HUES64 (cell line): ENCODE results near the gene TPRN.
A peak's percentile ranks its signal among the peaks of the same experiment; 100 is the strongest.

ENCODE experiments used
- H3K27ac ChIP-seq: 2 replicates; pipeline ENCODE4 v1.7.0; 2013; ENCODE audit warnings: low read depth, low read length, inconsistent platforms
- H3K27me3 ChIP-seq: 2 replicates; pipeline ENCODE4 v1.6.1; 2013; ENCODE audit warnings: mild to moderate bottlenecking, low read length; ENCODE audit not compliant: insufficient read depth
- H3K36me3 ChIP-seq: 2 replicates; pipeline ENCODE4 v1.6.1; 2013; ENCODE audit warnings: mild to moderate bottlenecking, low read length; ENCODE audit not compliant: insufficient read depth
- H3K4me1 ChIP-seq: 2 replicates; pipeline ENCODE4 v1.6.1; 2013; ENCODE audit warnings: mild to moderate bottlenecking, low read length, moderate library complexity; ENCODE audit not compliant: insufficient read depth
- H3K4me3 ChIP-seq: 2 replicates; pipeline ENCODE4 v1.5.1; 2013; ENCODE audit warnings: mild to moderate bottlenecking, low read length, moderate library complexity
- H3K9ac ChIP-seq: 2 replicates; pipeline ENCODE4 v1.6.1; 2013; ENCODE audit warnings: mild to moderate bottlenecking, low read depth, low read length
- H3K9me3 ChIP-seq: 2 replicates; pipeline ENCODE4 v1.6.1; 2013; ENCODE audit warnings: low read depth, low read length; ENCODE audit not compliant: insufficient read depth
- WGBS: fragments of 150-250, 120-280 bp; methylation state at CpG from one replicate; pipeline ENCODE4 v1.1.7; 2013; ENCODE audit warnings: missing lambda C conversion rate; 5-methylcytosine and 5-hydroxymethylcytosine counted together

The TPRN gene

DNA sequence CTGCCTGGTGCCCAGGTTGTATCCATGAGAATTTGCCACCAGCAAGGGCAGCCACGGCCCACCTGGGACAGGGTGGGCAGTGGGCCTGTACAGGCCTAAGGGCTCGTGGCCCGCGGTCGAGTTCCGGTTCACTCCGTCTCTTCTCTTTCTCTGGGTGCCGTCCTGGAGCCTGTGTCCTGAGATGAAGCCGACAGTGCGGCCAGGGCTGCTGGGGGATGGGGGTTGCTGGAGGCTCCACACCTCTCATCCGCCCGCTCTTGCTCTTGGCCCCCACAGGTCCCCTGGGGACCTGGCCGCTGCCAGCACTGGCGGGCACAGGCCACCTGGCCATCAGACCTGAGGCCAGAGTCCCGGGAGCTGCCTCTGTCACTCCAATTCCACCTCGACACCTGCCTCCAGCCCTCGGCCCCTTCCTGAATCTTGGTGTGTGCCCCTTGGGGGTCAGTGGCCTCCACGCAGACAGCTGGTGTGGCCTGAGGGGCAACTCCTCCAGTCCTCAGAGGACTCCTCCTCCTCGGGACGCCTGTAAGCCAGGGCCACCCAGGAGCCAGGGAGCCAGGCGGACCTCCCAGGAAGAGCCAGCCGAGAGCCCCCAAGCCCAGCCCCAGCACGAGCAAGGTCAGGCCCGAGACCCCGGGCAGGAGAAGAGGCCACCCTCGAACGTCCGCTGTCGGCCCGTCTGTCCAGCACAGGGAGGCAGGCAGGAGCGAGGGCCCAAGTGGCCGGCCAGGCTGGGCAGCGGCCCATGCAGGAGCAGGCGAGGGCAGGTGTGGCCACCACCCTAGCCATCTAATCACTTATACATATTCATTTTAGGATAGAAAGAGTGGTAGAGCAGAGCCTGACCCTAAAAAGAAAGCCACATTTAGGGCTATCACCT is 35.9 kb downstream of the TPRN start:
- Histone ChIP-seq H3K4me3 (no peak overlapping the region), H3K9me3 (no peaks in the 10 kb centered on the region), H3K27me3 (peaks cover 99% of the 10 kb centered on the region), H3K4me1 (no peaks in the 10 kb centered on the region), H3K27ac (no peak overlapping the region), H3K36me3 (no peaks in the 10 kb centered on the region), H3K9ac (no peak overlapping the region)
- WGBS = 88% methylated on average over 34 of the region's 34 CpGs

DNA sequence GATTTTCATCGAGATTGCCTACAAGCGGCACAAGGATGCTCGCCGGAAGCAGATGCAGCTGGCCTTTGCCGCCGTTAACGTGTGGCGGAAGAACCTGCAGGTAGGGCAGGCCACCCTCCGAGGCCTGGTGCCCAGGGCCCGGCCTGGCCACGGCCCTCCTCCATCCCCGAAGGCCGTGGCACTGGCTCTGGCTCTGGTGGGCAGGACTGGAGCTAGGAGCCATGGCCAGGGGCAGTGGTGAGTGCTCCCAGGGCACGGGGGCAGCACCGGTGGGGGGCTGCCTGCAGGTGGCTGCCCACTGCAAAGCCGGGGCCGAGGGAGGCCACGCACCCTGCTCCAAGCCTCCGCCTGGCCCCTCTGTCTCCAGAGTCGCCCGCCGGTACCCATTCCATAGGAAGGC is 36.7 kb downstream of the TPRN start:
- 90% methylated on average over 22 of the region's 22 CpGs for WGBS
- no peaks in the 10 kb centered on the region for H3K9me3 ChIP-seq
- H3K36me3 ChIP-seq = no peaks in the 10 kb centered on the region
- H3K27me3 ChIP-seq = peaks cover 99% of the 10 kb centered on the region
- H3K4me1 ChIP-seq = no peaks in the 10 kb centered on the region
- H3K4me3 ChIP-seq = no peak overlapping the region
- H3K27ac ChIP-seq = no peak overlapping the region
- no peak overlapping the region for H3K9ac ChIP-seq

DNA sequence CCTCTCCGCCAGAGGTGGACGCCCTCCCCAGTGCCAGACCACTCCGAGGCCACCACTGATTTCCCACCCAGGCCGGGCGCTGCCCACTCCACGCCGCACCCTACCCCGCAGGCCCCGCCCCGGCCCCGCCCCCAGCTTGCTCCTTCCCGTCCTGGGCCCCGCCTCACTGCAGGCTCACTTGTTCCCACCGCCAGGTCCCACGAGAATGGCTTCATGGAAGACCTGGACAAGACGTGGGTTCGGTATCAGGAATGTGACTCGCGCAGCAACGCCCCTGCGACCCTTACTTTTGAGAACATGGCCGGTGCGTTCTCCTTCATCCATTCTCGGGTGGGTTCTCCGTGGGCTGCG is 37.2 kb downstream of the TPRN start:
- Histone ChIP-seq H3K27me3 (peaks cover 99% of the 10 kb centered on the region), H3K4me3 (peak overlapping the region; percentile 52)

DNA sequence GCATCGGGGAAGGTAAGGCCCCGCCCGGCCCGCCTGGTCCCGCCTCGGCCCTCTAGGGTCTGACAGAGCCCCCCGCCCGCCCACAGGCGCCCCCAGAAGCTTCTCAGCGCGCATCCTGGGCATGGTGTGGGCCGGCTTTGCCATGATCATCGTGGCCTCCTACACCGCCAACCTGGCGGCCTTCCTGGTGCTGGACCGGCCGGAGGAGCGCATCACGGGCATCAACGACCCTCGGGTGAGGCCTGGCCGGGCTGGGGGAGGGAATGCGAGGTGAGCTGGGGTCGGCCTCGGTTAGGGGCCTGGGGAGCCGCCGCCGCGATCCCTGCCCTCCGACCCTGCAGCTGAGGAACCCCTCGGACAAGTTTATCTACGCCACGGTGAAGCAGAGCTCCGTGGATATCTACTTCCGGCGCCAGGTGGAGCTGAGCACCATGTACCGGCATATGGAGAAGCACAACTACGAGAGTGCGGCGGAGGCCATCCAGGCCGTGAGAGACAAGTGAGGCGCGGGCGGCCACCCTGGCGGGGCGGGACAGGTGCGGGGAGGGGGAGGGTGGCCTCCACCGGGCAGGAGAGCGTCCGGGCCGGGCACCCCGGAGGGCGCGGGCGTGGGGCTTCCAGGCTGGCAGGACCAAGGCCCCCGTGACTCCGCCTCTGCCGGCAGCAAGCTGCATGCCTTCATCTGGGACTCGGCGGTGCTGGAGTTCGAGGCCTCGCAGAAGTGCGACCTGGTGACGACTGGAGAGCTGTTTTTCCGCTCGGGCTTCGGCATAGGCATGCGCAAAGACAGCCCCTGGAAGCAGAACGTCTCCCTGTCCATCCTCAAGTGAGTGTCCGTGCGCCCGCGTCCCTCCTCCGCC is 37.8 kb downstream of the TPRN start:
- Histone ChIP-seq H3K4me3 (peak overlapping the region; percentile 52), H3K4me1 (no peaks in the 10 kb centered on the region), H3K27ac (no peak overlapping the region), H3K27me3 (peaks cover 99% of the 10 kb centered on the region), H3K9ac (no peak overlapping the region), H3K9me3 (no peaks in the 10 kb centered on the region), H3K36me3 (no peaks in the 10 kb centered on the region)
- WGBS = 20% methylated on average over 74 of the region's 74 CpGs

More for the DNA sequence above, 37.2 kb downstream of the TPRN start:
- Histone ChIP-seq H3K9me3 (no peaks in the 10 kb centered on the region), H3K36me3 (no peaks in the 10 kb centered on the region), H3K9ac (no peak overlapping the region), H3K27ac (no peak overlapping the region), H3K4me1 (no peaks in the 10 kb centered on the region)
- 38% methylated on average over 26 of the region's 26 CpGs for WGBS

DNA sequence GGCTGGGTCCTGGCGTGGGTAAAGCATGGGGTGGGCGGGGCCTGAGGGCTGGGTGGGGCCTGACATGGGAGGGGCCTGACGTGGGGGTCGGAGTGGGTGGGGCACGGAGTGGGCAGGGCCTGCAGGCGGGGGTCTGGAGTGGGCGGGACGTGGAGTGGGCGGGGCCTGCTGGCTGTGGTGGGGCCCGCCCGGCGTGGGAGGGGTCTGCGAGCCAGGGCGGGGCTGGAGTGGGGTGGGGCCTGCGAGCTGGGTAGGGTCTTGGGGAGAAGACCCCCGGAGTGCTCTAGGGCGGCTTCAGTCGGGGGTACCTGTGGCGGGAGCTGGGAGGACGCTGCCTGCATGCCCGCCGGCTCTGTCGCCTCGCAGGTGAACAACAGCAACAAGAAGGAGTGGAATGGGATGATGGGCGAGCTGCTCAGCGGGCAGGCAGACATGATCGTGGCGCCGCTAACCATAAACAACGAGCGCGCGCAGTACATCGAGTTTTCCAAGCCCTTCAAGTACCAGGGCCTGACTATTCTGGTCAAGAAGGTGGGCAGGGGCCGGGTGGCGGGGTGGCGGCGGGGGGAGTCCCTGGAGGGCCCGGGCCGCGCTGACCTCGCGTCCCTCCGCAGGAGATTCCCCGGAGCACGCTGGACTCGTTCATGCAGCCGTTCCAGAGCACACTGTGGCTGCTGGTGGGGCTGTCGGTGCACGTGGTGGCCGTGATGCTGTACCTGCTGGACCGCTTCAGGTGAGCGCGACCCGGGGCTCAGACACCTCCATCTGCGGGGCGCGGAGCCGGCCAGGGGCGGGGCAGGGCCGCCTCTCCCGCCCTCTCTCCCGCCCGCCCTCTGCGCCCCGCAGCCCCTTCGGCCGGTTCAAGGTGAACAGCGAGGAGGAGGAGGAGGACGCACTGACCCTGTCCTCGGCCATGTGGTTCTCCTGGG is 38.7 kb downstream of the TPRN start:
- H3K27ac ChIP-seq = no peak overlapping the region
- no peak overlapping the region for H3K9ac ChIP-seq
- H3K9me3 ChIP-seq = no peaks in the 10 kb centered on the region
- H3K4me3 ChIP-seq = peak overlapping the region; percentile 52; the same call in 1 of the 2 replicates
- no peaks in the 10 kb centered on the region for H3K4me1 ChIP-seq
- H3K27me3 ChIP-seq = peaks cover 98% of the 10 kb centered on the region
- WGBS = 42% methylated on average over 67 of the region's 71 CpGs
- no peaks in the 10 kb centered on the region for H3K36me3 ChIP-seq

DNA sequence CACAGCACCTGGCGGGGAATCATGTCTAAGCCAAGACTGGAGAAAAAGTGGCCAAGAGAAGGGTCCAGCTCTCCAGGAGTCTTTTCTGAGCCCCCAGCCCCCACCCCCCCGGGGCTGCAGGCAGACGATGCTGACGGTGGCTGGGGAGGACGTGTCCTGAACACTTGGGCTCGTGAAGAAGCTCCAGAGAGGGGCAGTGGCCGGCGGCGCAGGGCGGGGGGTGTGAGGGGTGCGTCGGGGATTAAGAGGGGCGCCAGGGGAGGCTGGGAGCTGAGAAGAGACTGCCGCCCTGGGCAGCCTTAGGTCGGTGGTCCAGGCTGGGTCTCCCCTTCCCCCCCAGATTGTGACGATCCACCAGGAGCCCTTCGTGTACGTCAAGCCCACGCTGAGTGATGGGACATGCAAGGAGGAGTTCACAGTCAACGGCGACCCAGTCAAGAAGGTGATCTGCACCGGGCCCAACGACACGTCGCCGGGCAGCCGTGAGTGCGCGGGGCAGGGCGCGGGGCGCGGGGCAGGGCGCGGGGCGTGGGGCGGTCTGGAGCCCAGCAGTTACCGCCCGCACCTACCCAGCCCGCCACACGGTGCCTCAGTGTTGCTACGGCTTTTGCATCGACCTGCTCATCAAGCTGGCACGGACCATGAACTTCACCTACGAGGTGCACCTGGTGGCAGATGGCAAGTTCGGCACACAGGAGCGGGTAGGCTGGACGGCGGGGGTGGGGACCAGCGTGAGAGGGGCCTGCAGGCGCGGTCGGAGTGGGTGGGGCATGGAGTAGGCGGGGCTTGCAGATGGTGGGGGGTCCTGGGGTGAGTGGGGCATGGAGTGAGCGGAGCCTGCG is 39.6 kb downstream of the TPRN start:
- Histone ChIP-seq H3K36me3 (no peaks in the 10 kb centered on the region), H3K4me1 (no peaks in the 10 kb centered on the region), H3K9me3 (no peaks in the 10 kb centered on the region), H3K27ac (no peak overlapping the region), H3K9ac (no peak overlapping the region), H3K27me3 (peaks cover 98% of the 10 kb centered on the region), H3K4me3 (no peak overlapping the region; the same call in 1 of the 2 replicates)
- 64% methylated on average over 56 of the region's 56 CpGs for WGBS

DNA sequence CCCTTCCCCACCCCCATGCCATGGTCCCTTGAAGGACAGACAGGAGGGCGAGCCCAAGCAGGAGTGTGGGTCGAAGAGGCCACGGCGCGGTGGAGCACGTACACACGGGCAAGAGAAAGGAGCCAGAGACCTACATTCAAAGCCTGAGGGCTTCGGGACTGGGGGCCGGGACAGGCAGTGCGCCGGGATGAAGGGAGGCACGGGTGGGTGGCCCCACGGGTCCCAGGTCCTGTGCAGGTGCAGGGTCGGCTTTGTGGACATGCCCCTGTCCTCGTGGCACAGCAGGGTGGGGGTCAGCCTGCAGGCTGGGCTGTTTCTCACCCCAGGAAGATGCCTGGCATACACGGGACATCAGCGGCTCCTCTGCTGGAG is 40.5 kb downstream of the TPRN start:
- Histone ChIP-seq H3K36me3 (no peaks in the 10 kb centered on the region), H3K9ac (no peak overlapping the region), H3K4me3 (no peak overlapping the region), H3K9me3 (no peaks in the 10 kb centered on the region), H3K4me1 (no peaks in the 10 kb centered on the region), H3K27me3 (peaks cover 98% of the 10 kb centered on the region), H3K27ac (no peak overlapping the region)
- WGBS = 74% methylated on average over 17 of the region's 17 CpGs

DNA sequence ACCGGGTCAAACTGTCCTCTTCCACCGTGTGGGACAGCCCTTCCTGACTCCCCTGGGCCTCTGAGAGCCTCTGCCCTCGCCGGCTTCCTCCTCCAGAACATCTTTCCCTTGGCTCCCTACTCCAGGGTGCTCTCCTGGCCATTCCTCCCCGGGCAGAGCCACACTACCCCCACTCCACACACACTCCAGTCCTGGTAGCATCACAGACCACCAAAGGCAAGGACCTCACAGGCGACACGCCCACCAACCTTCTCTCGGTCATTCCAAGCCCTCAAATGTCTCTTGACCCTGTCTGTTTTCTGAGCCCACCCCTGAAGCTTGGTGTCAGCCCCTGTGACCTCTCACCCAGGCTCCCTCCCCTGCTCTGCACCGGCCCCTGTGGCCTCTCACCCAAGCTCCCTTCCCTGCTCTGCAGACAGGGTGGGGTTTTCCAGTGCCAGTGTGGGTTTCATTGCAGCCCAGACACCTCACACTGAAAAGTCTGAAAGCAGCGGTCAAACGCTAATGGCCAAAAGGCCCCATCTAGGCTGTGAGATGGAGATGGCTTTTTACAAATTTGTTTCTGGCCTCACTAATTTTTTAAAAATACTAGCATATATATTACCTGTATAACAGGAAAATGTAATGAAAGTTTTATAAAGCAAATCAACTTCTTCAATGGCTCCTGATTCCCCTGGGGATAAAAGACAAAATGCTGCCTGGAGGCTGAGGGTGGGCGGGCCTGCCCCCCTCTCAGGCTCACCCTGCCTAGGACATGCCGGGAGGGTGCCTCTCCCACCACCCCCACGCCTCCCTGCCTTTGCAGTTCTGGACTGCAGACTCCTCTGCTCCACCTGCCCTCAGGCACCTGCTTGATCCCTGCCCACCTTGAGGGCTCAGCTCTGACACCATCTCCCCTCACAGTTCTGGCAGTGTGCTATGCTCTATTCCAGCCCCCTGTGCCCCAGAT is 41.2 kb downstream of the TPRN start:
- peaks cover 97% of the 10 kb centered on the region for H3K27me3 ChIP-seq
- 57% methylated on average over 14 of the region's 14 CpGs for WGBS
- no peaks in the 10 kb centered on the region for H3K4me1 ChIP-seq
- no peak overlapping the region for H3K4me3 ChIP-seq
- no peak overlapping the region for H3K9ac ChIP-seq
- no peaks in the 10 kb centered on the region for H3K36me3 ChIP-seq
- no peaks in the 10 kb centered on the region for H3K9me3 ChIP-seq
- no peak overlapping the region for H3K27ac ChIP-seq

DNA sequence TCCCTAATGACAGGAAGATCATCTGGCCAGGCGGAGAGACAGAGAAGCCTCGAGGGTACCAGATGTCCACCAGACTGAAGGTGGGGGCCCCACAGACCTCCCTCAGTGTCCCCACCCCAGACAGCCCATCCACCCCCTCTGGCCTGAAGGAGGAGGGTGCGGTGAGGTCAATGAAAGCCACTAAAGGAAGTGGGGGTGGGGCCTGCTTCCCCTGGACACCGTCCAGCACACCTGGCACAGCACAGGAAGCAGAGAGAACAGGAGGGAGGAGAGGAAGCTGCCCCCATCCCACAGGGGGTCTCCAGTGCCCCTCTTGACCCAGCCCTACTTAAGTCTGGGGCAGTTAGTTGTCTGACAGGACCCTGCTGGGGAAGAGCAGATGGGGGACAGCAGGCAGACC is 41.9 kb downstream of the TPRN start:
- H3K4me3 ChIP-seq = no peak overlapping the region
- H3K9ac ChIP-seq = no peak overlapping the region
- H3K27me3 ChIP-seq = peaks cover 89% of the 10 kb centered on the region
- H3K4me1 ChIP-seq = no peaks in the 10 kb centered on the region
- 63% methylated on average over 4 of the region's 4 CpGs for WGBS
- no peaks in the 10 kb centered on the region for H3K9me3 ChIP-seq
- no peaks in the 10 kb centered on the region for H3K36me3 ChIP-seq
- no peak overlapping the region for H3K27ac ChIP-seq
